Measurements from ENCODE around the gene ACLY. TPM values are rescaled to one million over a fixed set of nuclear protein-coding genes. Genes with fewer than 3 reads are reported as not detected.
"Not testable (repeated sequence)": the region's sequence is repeated elsewhere in the genome, so short reads cannot be mapped to it uniquely, and the experiment has no call there.

Gene ACLY
- total RNA-seq, 4 donors from 2014 or later = 40.5 to 81.9 (median 72.9) TPM

- peaks cover 30% of the 10 kb centered on the region for H3K4me1 ChIP-seq
- H3K27ac ChIP-seq = no peak overlapping the region
- H3K27me3 ChIP-seq = no peaks in the 10 kb centered on the region
- WGBS = 66% methylated on average over 3 of the region's 3 CpGs
- H3K36me3 ChIP-seq = no peaks in the 10 kb centered on the region
- H3K9me3 ChIP-seq = no peaks in the 10 kb centered on the region
- TF ChIP-seq POLR2A (IDR thresholded peaks at IDR 0.05) = no peak
- TF ChIP-seq POLR2AphosphoS5 (IDR thresholded peaks at IDR 0.05) = no peak
- TF ChIP-seq EP300 (IDR thresholded peaks at IDR 0.05) = no peak
- no peak for TF ChIP-seq CTCF (IDR thresholded peaks at IDR 0.05)
- H3K4me3 ChIP-seq = no peak overlapping the region
- no peak for DNase-seq (ENCODE audit: low spot score in 2 of 2)
Observed at GRCh38 chr17:41860254-41860931, 58.4 kb downstream of the ACLY start.

- H3K4me1 ChIP-seq = peaks cover 11% of the 10 kb centered on the region
- not testable (repeated sequence) for H3K27me3 ChIP-seq; H3K9me3 ChIP-seq; H3K4me3 ChIP-seq; H3K27ac ChIP-seq; DNase-seq (ENCODE audit: low spot score in 2 of 2)
- H3K36me3 ChIP-seq = peaks cover 15% of the 10 kb centered on the region
- WGBS = 78% methylated on average over 14 of the region's 14 CpGs
Observed at GRCh38 chr17:41851382-41851781, 67.4 kb downstream of the ACLY start.

DNA sequence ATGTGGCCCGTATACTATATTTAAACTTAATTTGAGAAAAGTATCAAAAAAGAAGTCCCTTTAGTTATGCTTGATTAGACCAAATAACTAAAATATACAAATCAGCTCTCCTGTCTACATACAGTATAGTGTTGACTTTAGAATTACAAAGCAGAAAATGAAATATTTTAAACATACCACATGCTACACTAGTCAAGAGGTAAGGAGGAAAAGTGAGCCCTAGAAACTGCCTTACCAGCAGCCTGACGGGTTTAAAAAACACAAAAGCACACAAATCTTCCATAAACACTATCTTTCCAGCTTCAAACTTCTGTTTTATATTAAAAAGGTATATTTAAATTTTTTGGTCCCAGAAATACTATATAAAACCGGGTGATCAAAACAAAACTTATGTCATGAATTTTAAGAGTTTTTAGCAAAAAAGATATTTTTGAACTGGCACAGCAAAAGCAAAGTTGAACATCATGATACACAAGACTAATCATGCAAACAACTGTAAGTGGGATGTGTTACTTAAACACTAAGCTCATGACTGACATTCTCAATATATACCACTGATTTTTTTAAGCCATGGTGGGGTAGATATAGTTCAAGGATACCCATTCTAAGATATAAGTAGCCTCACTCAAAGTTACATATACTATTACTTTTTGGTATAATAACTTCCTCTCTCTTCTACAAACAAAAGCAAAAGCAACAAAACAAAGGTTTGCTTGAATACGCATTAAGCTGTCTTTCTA lies 69.3 kb downstream of the ACLY start:
- Histone ChIP-seq H3K4me1 (peaks cover 11% of the 10 kb centered on the region), H3K36me3 (peaks cover 9% of the 10 kb centered on the region), H3K9me3 (no peaks in the 10 kb centered on the region), H3K27me3 (no peaks in the 10 kb centered on the region), H3K27ac (no peak overlapping the region), H3K4me3 (no peak overlapping the region)
- TF ChIP-seq POLR2AphosphoS5 (IDR thresholded peaks at IDR 0.05) = no peak
- no peak for TF ChIP-seq EP300 (IDR thresholded peaks at IDR 0.05)
- TF ChIP-seq POLR2A (IDR thresholded peaks at IDR 0.05) = no peak
- no peak for TF ChIP-seq CTCF (IDR thresholded peaks at IDR 0.05)
- WGBS = 79% methylated on average over 4 of the region's 4 CpGs
- DNase-seq (ENCODE audit: low spot score in 2 of 2) = no peak

GRCh38 chr17:41848788-41849187 lies 70.0 kb downstream of the ACLY start:
- Histone ChIP-seq H3K27me3 (no peaks in the 10 kb centered on the region), H3K4me1 (peaks cover 11% of the 10 kb centered on the region), H3K27ac (no peak overlapping the region), H3K9me3 (no peaks in the 10 kb centered on the region), H3K36me3 (peaks cover 3% of the 10 kb centered on the region), H3K4me3 (no peak overlapping the region)
- WGBS = 73% methylated on average over 4 of the region's 4 CpGs
- no peak for DNase-seq (ENCODE audit: low spot score in 2 of 2)
- TF ChIP-seq CTCF (IDR thresholded peaks at IDR 0.05) = no peak
- TF ChIP-seq POLR2A (IDR thresholded peaks at IDR 0.05) = no peak
- no peak for TF ChIP-seq EP300 (IDR thresholded peaks at IDR 0.05)
- TF ChIP-seq POLR2AphosphoS5 (IDR thresholded peaks at IDR 0.05) = no peak

DNA sequence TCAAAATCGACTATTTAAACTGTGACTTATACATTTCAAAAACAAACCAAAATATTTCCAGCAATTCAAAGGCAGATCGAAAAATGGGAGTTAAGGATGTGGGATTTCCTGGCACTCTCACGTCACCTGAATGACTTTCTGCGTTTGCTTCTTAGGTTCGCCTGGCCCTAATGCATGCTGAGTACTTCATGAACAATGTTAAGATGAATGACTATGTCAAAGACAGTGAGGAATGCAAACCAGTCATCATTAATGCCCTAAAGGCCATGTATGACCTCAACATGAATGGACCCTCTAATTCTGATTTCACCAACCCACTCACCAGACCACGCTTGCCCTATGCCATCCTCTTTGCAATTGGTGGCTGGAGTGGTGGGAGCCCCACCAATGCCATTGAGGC lies 73.8 kb downstream of the ACLY start:
- H3K36me3 ChIP-seq = no peaks in the 10 kb centered on the region
- no peak overlapping the region for H3K4me3 ChIP-seq
- TF ChIP-seq POLR2AphosphoS5 (IDR thresholded peaks at IDR 0.05) (no peak), POLR2A (IDR thresholded peaks at IDR 0.05) (no peak), CTCF (IDR thresholded peaks at IDR 0.05) (no peak), EP300 (IDR thresholded peaks at IDR 0.05) (no peak)
- 93% methylated on average over 6 of the region's 6 CpGs for WGBS
- no peaks in the 10 kb centered on the region for H3K9me3 ChIP-seq
- H3K27me3 ChIP-seq = no peaks in the 10 kb centered on the region
- DNase-seq (ENCODE audit: low spot score in 2 of 2) = no peak
- H3K4me1 ChIP-seq = peaks cover 4% of the 10 kb centered on the region
- H3K27ac ChIP-seq = no peak overlapping the region

GRCh38 chr17:41840781-41841180 lies 78.0 kb downstream of the ACLY start:
- not testable (repeated sequence) for H3K27me3 ChIP-seq; H3K4me1 ChIP-seq; H3K36me3 ChIP-seq; H3K27ac ChIP-seq; H3K9me3 ChIP-seq; H3K4me3 ChIP-seq; DNase-seq (ENCODE audit: low spot score in 2 of 2)
- 86% methylated on average over 6 of the region's 6 CpGs for WGBS

- not testable (repeated sequence) for H3K27ac ChIP-seq; H3K36me3 ChIP-seq; H3K27me3 ChIP-seq; H3K9me3 ChIP-seq; H3K4me3 ChIP-seq; DNase-seq (ENCODE audit: low spot score in 2 of 2)
- H3K4me1 ChIP-seq = peaks cover 19% of the 10 kb centered on the region
- WGBS = 97% methylated on average over 2 of the region's 2 CpGs
Observed at GRCh38 chr17:41839448-41839847, 79.3 kb downstream of the ACLY start.

All from suprapubic skin (tissue), 4 donors.